ENCODE results near the gene FKBP8. TPM values are rescaled to one million over a fixed set of nuclear protein-coding genes. Genes with fewer than 3 reads are reported as not detected.

Gene FKBP8
- total RNA-seq, 1 experiment from 2014 or later, result 381 TPM

DNA sequence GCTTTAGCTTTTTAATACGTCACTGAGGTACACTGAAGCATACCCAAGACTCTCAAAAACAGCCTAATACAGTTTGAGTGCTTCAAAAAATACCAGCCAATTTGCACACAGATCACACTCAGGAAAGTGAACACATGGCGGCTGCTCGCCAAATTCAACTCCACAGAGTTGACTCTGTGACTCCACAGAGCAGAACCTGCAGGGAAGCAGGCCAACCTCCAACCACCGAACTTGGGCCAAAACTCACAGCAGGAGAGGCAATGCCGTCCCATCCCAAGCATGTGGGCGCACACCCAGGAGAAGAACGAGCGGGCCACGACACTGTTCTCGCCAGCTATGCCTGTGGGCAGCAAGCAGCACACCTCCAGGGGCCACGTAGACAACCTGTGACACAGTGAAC is 42.6 kb downstream of the FKBP8 start:
- DNase-seq, result peak; percentile 78
- Histone ChIP-seq H3K36me3 (peaks cover 4% of the 10 kb centered on the region; the same call in 1 of the 2 replicates), H3K4me3 (no peak overlapping the region), H3K9me3 (no peaks in the 10 kb centered on the region), H3K27me3 (no peaks in the 10 kb centered on the region)

DNA sequence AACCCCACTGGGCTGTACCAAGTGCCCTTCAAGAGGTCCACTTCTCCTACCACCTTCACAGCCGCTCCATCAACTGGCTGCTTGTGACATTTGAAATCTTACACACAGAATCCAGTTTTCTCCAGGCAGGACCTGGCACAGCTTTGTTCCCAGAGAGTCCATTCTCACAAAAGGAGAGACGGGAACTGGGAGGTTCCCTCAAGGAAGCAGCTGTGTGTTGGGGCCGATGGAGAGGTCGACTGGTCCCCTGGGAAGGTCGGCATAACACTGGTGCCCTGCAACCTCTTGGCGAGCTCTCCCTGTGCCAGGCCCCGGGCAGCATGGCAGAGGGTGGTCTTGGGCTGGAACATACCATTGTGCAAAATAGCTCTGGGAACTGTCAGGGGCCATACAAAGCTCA is 43.0 kb downstream of the FKBP8 start:
- no peak overlapping the region for H3K4me3 ChIP-seq
- no peaks in the 10 kb centered on the region for H3K27me3 ChIP-seq
- peaks cover 4% of the 10 kb centered on the region; the same call in 1 of the 2 replicates for H3K36me3 ChIP-seq
- no peak for DNase-seq
- H3K9me3 ChIP-seq, result no peaks in the 10 kb centered on the region

DNA sequence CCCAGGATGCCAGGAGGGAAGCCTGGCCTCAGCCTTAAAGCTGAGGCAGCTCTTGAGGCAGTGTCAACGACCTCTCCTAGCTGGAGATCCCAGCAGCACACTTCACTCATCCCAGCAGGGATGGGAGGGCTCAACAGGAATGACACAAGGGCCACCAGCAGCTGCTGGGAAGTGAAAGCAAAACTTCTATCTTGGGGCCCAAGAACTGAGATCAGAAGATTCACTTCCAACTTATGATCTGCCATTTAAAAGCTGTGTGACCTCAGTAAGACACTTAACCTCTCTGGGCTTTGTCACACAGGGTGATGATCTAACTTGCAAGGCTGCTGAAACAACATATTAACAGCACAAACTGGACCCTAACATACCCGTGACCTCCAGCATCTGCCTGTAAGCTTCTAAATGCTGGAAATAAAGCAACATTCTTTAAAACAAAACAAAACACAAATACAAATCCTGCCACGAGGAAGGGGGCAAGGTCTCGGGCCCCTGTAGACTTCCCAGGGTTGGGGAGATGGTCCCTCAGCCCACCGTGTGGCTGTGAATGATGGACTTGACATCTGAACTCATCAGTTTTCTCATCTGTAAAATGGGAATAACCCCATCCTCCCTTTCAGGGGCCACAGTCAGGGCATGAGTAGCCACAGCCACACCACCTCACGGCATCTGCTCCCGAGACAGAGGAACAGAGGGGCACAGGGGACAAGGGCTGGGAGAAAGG is 44.2 kb downstream of the FKBP8 start:
- DNase-seq, result no peak

GRCh38 chr19:18496980-18497256 is 46.5 kb downstream of the FKBP8 start:
- Histone ChIP-seq H3K27me3 (no peaks in the 10 kb centered on the region), H3K9me3 (no peaks in the 10 kb centered on the region), H3K4me3 (no peak overlapping the region), H3K36me3 (no peaks in the 10 kb centered on the region; the same call in 1 of the 2 replicates)
- DNase-seq, result no peak

More for the DNA sequence above, 44.2 kb downstream of the FKBP8 start:
- H3K27me3 ChIP-seq, result no peaks in the 10 kb centered on the region
- H3K4me3 ChIP-seq, result no peak overlapping the region
- H3K36me3 ChIP-seq, result no peaks in the 10 kb centered on the region
- H3K9me3 ChIP-seq, result no peaks in the 10 kb centered on the region

GRCh38 chr19:18496167-18496979 is 47.0 kb downstream of the FKBP8 start:
- Histone ChIP-seq H3K4me3 (no peak overlapping the region), H3K36me3 (no peaks in the 10 kb centered on the region; the same call in none of the 2 replicates), H3K27me3 (no peaks in the 10 kb centered on the region), H3K9me3 (no peaks in the 10 kb centered on the region)
- DNase-seq, result peak; percentile 57

- H3K9me3 ChIP-seq, result no peaks in the 10 kb centered on the region
- H3K4me3 ChIP-seq, result no peak overlapping the region
- H3K27me3 ChIP-seq, result no peaks in the 10 kb centered on the region
- DNase-seq, result no peak
- H3K36me3 ChIP-seq, result no peaks in the 10 kb centered on the region; the same call in none of the 2 replicates
Measured at GRCh38 chr19:18495204-18495911, 48.0 kb downstream of the FKBP8 start.

GRCh38 chr19:18494267-18494607 is 49.1 kb downstream of the FKBP8 start:
- Histone ChIP-seq H3K4me3 (no peak overlapping the region), H3K27me3 (no peaks in the 10 kb centered on the region), H3K36me3 (peaks cover 3% of the 10 kb centered on the region), H3K9me3 (no peaks in the 10 kb centered on the region)
- DNase-seq, result no peak

- Histone ChIP-seq H3K9me3 (no peaks in the 10 kb centered on the region), H3K4me3 (no peak overlapping the region), H3K27me3 (no peaks in the 10 kb centered on the region), H3K36me3 (peaks cover 3% of the 10 kb centered on the region)
- no peak for DNase-seq
Measured at GRCh38 chr19:18493440-18494266, 49.7 kb downstream of the FKBP8 start.

DNA sequence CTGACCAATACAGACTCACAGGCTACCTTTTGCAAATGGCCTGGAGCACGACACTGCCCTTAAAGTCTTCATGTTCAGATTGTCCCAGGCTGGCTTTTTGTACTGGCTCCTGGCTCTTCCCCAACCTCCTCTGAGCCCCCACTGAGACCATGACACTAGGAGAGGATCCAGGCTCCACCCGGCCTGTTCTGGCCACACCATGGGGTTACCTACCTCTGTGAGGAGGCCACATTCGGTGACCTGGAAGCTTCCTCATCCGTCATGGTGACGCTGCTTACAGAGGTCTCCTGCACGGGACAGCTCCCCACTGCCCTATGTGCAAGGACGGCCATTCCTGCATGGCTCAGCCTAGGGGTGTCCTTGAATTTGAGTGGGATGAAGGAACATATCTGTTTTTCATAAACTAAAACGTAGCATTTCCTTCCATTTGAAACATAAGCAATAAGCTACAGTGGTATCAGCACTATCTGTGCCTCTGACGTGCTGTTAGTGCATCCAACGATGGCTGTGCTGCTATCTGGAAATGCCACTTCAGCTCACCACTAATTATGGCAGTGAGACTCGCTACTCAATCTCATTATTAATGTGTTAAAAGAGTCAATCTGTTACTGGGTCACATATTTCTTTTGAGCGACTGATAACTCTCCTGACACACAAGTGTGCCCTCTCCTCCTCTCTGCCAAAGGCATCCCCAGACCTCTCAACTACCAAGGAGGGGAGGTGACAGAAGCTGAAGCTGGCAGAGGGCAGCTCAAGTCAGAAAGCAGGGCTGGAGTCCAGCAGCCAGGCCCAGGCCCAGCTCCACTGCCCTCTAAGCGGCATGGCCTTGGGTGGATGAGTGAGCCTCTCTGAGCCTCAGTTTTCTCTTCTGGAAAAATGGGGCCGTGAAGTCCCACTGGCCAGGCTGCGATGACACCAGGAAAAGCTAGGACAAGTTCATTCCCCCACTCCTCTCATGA is 51.1 kb downstream of the FKBP8 start:
- peaks cover 3% of the 10 kb centered on the region for H3K36me3 ChIP-seq
- DNase-seq, result no peak
- no peak overlapping the region for H3K4me3 ChIP-seq
- H3K27me3 ChIP-seq, result no peaks in the 10 kb centered on the region
- H3K9me3 ChIP-seq, result no peaks in the 10 kb centered on the region

GRCh38 chr19:18490728-18491127 is 52.6 kb downstream of the FKBP8 start:
- H3K4me3 ChIP-seq, result no peak overlapping the region
- H3K36me3 ChIP-seq, result peaks cover 15% of the 10 kb centered on the region
- no peak for DNase-seq
- H3K27me3 ChIP-seq, result no peaks in the 10 kb centered on the region
- no peaks in the 10 kb centered on the region for H3K9me3 ChIP-seq

- Histone ChIP-seq H3K9me3 (no peaks in the 10 kb centered on the region), H3K27me3 (no peaks in the 10 kb centered on the region), H3K4me3 (no peak overlapping the region), H3K36me3 (peaks cover 15% of the 10 kb centered on the region)
- no peak for DNase-seq
Measured at GRCh38 chr19:18489627-18490184, 53.7 kb downstream of the FKBP8 start.

DNA sequence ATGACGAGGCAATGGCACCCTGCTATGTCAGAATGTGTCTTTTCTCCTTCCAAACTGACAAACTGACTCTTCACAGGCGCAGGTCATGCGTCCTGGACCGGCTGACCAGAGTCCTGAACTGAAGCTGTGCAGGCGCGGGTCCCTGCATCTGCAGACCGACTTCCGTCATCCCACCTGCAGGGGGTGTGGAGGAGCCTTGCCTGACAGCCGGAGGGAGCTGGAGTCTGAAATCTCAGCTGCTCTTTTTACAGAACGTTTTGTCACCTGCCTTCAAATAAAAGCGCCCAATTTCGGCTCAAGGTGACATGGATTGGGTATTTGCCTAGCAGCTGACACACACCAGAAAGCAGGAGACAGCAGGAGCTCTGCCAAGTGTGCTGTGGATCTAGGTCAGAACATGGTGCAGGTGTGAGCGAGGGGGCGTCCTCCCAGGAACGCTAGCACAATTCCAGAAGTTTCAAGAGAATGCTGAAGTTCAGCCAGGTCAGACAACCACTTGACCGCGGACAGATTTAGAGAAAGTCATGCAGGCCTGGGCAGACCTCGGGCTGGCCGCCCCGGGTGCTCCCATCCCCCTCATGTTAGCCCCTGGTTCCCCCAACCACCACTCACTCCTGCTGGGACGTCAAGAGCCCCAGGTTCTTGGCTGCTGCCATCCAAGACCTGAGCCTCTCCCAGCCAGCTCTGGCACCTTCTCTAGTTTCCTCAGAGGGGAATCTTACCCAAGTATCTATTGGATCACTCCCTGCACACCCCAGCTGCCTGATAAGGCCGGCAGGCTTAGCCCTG is 54.3 kb downstream of the FKBP8 start:
- Histone ChIP-seq H3K9me3 (no peaks in the 10 kb centered on the region), H3K36me3 (peaks cover 15% of the 10 kb centered on the region), H3K4me3 (no peak overlapping the region), H3K27me3 (no peaks in the 10 kb centered on the region)
- DNase-seq, result no peak

DNA sequence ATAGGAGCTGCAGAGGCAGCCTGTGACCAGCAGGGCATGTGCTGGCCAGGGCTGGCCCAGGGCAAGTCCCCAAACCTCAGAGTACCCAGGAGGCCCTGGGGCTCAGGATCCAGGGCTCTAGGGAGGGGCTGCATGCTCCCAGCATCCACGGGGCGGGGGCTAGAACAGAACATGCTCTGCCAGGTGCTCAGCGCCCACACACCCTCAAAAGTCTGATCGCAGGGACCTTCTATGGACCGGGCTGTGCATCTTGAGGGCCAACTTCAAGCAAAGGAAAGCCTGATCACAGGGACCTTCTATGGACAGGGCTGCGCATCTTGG is 55.0 kb downstream of the FKBP8 start:
- Histone ChIP-seq H3K36me3 (peaks cover 15% of the 10 kb centered on the region), H3K27me3 (no peaks in the 10 kb centered on the region), H3K4me3 (no peak overlapping the region), H3K9me3 (no peaks in the 10 kb centered on the region)
- DNase-seq, result peak; percentile 67

GRCh38 chr19:18487576-18488402 is 55.6 kb downstream of the FKBP8 start:
- no peaks in the 10 kb centered on the region for H3K27me3 ChIP-seq
- H3K9me3 ChIP-seq, result no peaks in the 10 kb centered on the region
- no peak for DNase-seq
- peaks cover 15% of the 10 kb centered on the region for H3K36me3 ChIP-seq
- no peak overlapping the region for H3K4me3 ChIP-seq

Measured in MG63 (cell line).